ENCODE measurements around the gene S100A14. TPM values are rescaled to one million over a fixed set of nuclear protein-coding genes. Genes with fewer than 3 reads are reported as not detected.
A peak's percentile ranks its signal among the peaks of the same experiment; 100 is the strongest.

Gene S100A14
- total RNA-seq, 2 experiments from 2014 or later: not detected

DNA sequence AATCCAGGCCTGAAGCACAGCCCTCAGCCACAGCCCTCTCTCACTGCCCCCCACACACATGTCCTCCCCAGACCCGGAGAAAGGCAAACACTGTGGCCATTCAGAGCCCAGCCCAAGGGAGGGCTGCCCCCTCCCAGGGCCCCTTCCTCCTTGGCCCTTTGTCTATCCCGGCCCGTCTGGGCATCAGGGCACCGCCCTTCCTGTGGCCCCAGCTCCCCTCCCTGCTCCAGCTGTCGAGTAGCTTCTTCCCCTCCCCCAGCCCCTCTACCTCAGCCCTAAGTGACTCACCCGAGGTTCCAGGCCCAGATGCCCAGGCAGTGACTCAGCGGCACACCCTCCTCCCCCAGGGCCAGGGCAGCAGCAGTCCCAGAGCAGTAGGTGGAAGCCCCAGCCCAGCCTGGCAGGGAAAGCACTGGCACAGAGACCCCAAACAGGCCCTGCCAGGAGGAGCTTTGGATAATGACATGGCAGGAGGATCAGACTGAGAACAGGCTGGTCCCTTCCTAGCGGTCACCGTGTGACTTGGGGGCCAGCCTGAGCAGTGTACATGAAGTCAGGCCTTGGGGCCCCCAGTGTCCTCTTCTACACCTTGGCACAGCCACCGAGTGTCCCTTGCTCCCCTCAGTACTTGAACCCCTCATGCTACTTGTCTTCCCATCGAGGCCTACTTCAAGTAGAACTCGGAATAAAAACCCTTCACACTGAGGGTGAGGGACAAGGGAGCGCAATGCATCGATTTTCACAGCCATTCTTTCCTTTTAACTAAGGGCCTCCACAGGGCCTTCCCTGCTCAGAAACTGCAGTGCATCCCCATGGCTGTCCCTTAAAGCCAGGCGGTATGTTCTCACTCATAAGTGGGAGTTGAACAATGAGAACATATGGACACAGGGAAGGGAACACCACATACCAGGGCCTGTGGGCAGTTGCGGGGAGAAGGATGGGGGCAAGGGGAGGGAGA is 49.4 kb downstream of the S100A14 start:
- H3K4me1 Mint-ChIP-seq (ENCODE audit: low read depth): peaks cover 44% of the 10 kb centered on the region
- peak overlapping the region; percentile 32 for H3K4me3 Mint-ChIP-seq
- no peaks in the 10 kb centered on the region for H3K36me3 Mint-ChIP-seq (ENCODE audit: low read depth)
- no peaks in the 10 kb centered on the region for H3K9me3 Mint-ChIP-seq
- CTCF ChIA-PET: interaction anchor here (0.5 to 6.0 kb wide), 8 partner anchors 16 to 203 kb away, joined by 3 to 44 read pairs (median 5); partner anchors contain the start of genes S100A4 and S100A6
- no peaks in the 10 kb centered on the region for H3K27me3 Mint-ChIP-seq (ENCODE audit: low read depth)
- peak; percentile 96 for DNase-seq
- H3K27ac Mint-ChIP-seq: peak overlapping the region; percentile 86
- intact Hi-C loops (cut with micrococcal nuclease): loop anchor here (1.0 to 5.0 kb wide), 2 partner anchors 21 to 161 kb away; partner anchors contain the start of genes INTS3 and S100A4

- CTCF ChIA-PET: interaction anchor here (0.5 to 6.0 kb wide), 8 partner anchors 15 to 204 kb away, joined by 3 to 44 read pairs (median 5); partner anchors contain the start of genes S100A4 and S100A6
- intact Hi-C loops (cut with micrococcal nuclease): loop anchor here (1.0 to 5.0 kb wide), 2 partner anchors 20 to 162 kb away; partner anchors contain the start of genes INTS3 and S100A4
- DNase-seq: peak; percentile 71
- Mint-ChIP-seq H3K36me3 (ENCODE audit: low read depth) (no peaks in the 10 kb centered on the region), H3K27ac (peak within 1 kb of the TSS; percentile 95), H3K27me3 (ENCODE audit: low read depth) (no peaks in the 10 kb centered on the region), H3K4me3 (peak within 1 kb of the TSS; percentile 57), H3K4me1 (ENCODE audit: low read depth) (peaks cover 38% of the 10 kb centered on the region), H3K9me3 (no peaks in the 10 kb centered on the region)
Measured at GRCh38 chr1:153565529-153566374, 50.4 kb downstream of the S100A14 start, which contains the start of gene S100A2. Gene S100A2, minus strand, starts transcription at chr1:153565844. Its CDS starts 1,967 bp downstream, at chr1:153563877.

Other genes with a start within 250 kb of the S100A14 start
- not detected for gene S100A12, start 240.7 kb downstream of the S100A14 start, total RNA-seq
- not detected for gene S100A8, start 225.3 kb downstream of the S100A14 start, total RNA-seq
- gene S100A7A, start 199.8 kb downstream of the S100A14 start, total RNA-seq: not detected
- gene S100A7, start 155.7 kb downstream of the S100A14 start, total RNA-seq: not detected
- gene S100A6, start 80.3 kb downstream of the S100A14 start, total RNA-seq: 100 to 1,000 TPM; 200 to 204 TPM
- gene S100A5, start 75.4 kb downstream of the S100A14 start, total RNA-seq: under 1 TPM; 0.89 to 0.93 TPM
- gene S100A4, start 70.5 kb downstream of the S100A14 start, total RNA-seq: 10 to 100 TPM; 36.5 to 37.9 TPM
- gene S100A3, start 67.1 kb downstream of the S100A14 start, total RNA-seq: not detected
- under 1 TPM; 0.74 to 0.77 TPM for gene S100A2, start 50.5 kb downstream of the S100A14 start, total RNA-seq
- gene S100A16, start 3.2 kb downstream of the S100A14 start, total RNA-seq: not detected
- gene S100A13, start 11.2 kb upstream of the S100A14 start, total RNA-seq: 1 to 10 TPM; 6.6 to 7.0 TPM
- not detected for gene S100A1, start 12.1 kb upstream of the S100A14 start, total RNA-seq
- gene CHTOP, start 17.7 kb upstream of the S100A14 start, total RNA-seq: 10 to 100 TPM; 88.2 to 91.3 TPM
- 10 to 100 TPM; 24.4 to 26.2 TPM for gene SNAPIN, start 42.4 kb upstream of the S100A14 start, total RNA-seq
- gene ILF2, start 54.7 kb upstream of the S100A14 start, total RNA-seq: 100 to 1,000 TPM; 346 to 357 TPM
- gene NPR1, start 62.4 kb upstream of the S100A14 start, total RNA-seq: under 1 TPM; 0.05 to 0.10 TPM
- gene INTS3, start 111.7 kb upstream of the S100A14 start, total RNA-seq: 10 to 100 TPM; 39.3 to 40.4 TPM
- gene SLC27A3, start 159.1 kb upstream of the S100A14 start, total RNA-seq: 1 to 10 TPM; 2.7 to 4.3 TPM